Astrocyte (in vitro differentiated cells and primary cell): Measurements from ENCODE around the gene LRMDA. TPM values are rescaled to one million over a fixed set of nuclear protein-coding genes. Genes with fewer than 3 reads are reported as not detected.

Source experiments
- DNase-seq: peaks from one replicate; pipeline ENCODE4 v3.0.0-alpha.2; 2010; ENCODE audit warnings: low read depth
- FAIRE-seq: peaks from 2 replicates; lab custom pipeline; 2011; peaks lifted over from hg19 to GRCh38; lab: Jason Lieb, UNC
- H2AFZ ChIP-seq: 2 replicates; pipeline ENCODE4 v1.6.0; 2012; ENCODE audit warnings: low read depth, low read length, inconsistent platforms
- H3K27ac ChIP-seq: 2 replicates; pipeline ENCODE4 v1.5.1; 2011; ENCODE audit warnings: low read depth, low read length, inconsistent platforms
- H3K27me3 ChIP-seq: 2 replicates; pipeline ENCODE4 v1.6.0; 2011; ENCODE audit warnings: low read length, inconsistent platforms; ENCODE audit not compliant: insufficient read depth
- H3K36me3 ChIP-seq: 2 replicates; pipeline ENCODE4 v1.5.1; 2011; ENCODE audit warnings: low read length, inconsistent platforms; ENCODE audit not compliant: insufficient read depth
- H3K4me1 ChIP-seq: 2 replicates; pipeline ENCODE4 v1.5.1; 2011; ENCODE audit warnings: low read length, inconsistent platforms; ENCODE audit not compliant: insufficient read depth
- H3K4me2 ChIP-seq: 2 replicates; pipeline ENCODE4 v1.6.0; 2012; ENCODE audit warnings: low read length, inconsistent platforms
- H3K4me3 ChIP-seq: 2 replicates; pipeline ENCODE4 v1.5.1; 2011; ENCODE audit warnings: low read depth, mild to moderate bottlenecking, low read length, inconsistent platforms; ENCODE audit not compliant: insufficient read depth
- H3K79me2 ChIP-seq: 2 replicates; pipeline ENCODE4 v1.6.0; 2012; ENCODE audit warnings: mild to moderate bottlenecking, low read length, inconsistent platforms; ENCODE audit not compliant: insufficient read depth
- H3K9ac ChIP-seq: 2 replicates; pipeline ENCODE4 v1.6.0; 2012; ENCODE audit warnings: mild to moderate bottlenecking, low read length, inconsistent platforms
- H3K9me3 ChIP-seq: 2 replicates; pipeline ENCODE4 v1.5.1; 2012; ENCODE audit warnings: low read depth, mild to moderate bottlenecking, low read length, inconsistent platforms; ENCODE audit not compliant: insufficient read depth
- H4K20me1 ChIP-seq: 2 replicates; pipeline ENCODE4 v1.6.0; 2012; ENCODE audit warnings: low read length, inconsistent platforms; ENCODE audit not compliant: insufficient read depth
- H3K27ac Mint-ChIP-seq: one replicate; pipeline ENCODE4 v1.8.0; 2021; ENCODE audit warnings: mild to moderate bottlenecking, mixed read lengths; ENCODE audit not compliant: unreplicated experiment
- H3K27me3 Mint-ChIP-seq: one replicate; pipeline ENCODE4 v1.8.0; 2021; ENCODE audit warnings: low read depth, mixed read lengths; ENCODE audit not compliant: unreplicated experiment
- H3K36me3 Mint-ChIP-seq: one replicate; pipeline ENCODE4 v1.8.0; 2021; ENCODE audit warnings: low read depth, mixed read lengths; ENCODE audit not compliant: unreplicated experiment
- H3K4me1 Mint-ChIP-seq: one replicate; pipeline ENCODE4 v1.8.0; 2021; ENCODE audit warnings: low read depth, mixed read lengths; ENCODE audit not compliant: unreplicated experiment
- H3K4me3 Mint-ChIP-seq: one replicate; pipeline ENCODE4 v1.8.0; 2021; ENCODE audit warnings: mild to moderate bottlenecking, moderate library complexity, mixed read lengths; ENCODE audit not compliant: unreplicated experiment
- H3K9me3 Mint-ChIP-seq: one replicate; pipeline ENCODE4 v1.8.0; 2021; ENCODE audit warnings: mild to moderate bottlenecking, mixed read lengths; ENCODE audit not compliant: unreplicated experiment
- CTCF ChIP-seq: IDR thresholded peaks from 2 replicates; pipeline ENCODE4 v1.5.1; 2011; ENCODE audit warnings: low read depth, mild to moderate bottlenecking, inconsistent platforms, low read length, moderate library complexity; ENCODE audit not compliant: insufficient read depth
- EZH2 ChIP-seq: IDR thresholded peaks from 2 replicates; pipeline ENCODE4 v1.6.1; 2012; ENCODE audit warnings: mild to moderate bottlenecking, low read length, inconsistent platforms; ENCODE audit not compliant: insufficient read depth
- total RNA-seq: library from RNA; stranded (reverse); gene quantifications from 2 replicates; pipeline ENCODE4 v1.2.1, GENCODE V29; 2021

LRMDA gene
- total RNA-seq, 1 donor from 2014 or later: 2.7 TPM

- no peaks in the 10 kb centered on the region for H3K27me3 ChIP-seq
- H3K9me3 ChIP-seq: no peaks in the 10 kb centered on the region
- no peak overlapping the region for H2AFZ ChIP-seq
- TF ChIP-seq EZH2 (no peak), CTCF (no peak)
- peaks cover 10% of the 10 kb centered on the region for H3K27me3 Mint-ChIP-seq
- no peaks in the 10 kb centered on the region for H3K4me1 ChIP-seq
- no peaks in the 10 kb centered on the region for H3K4me1 Mint-ChIP-seq
- H3K9ac ChIP-seq: no peak overlapping the region
- peaks cover 2% of the 10 kb centered on the region for H3K9me3 Mint-ChIP-seq
- no peaks in the 10 kb centered on the region for H3K79me2 ChIP-seq
- DNase-seq: no peak
- H3K36me3 Mint-ChIP-seq: peaks cover 1% of the 10 kb centered on the region
- H3K27ac ChIP-seq: no peak overlapping the region
- no peaks in the 10 kb centered on the region for H3K36me3 ChIP-seq
- FAIRE-seq: no peak
- H3K27ac Mint-ChIP-seq: no peak overlapping the region
- H3K4me3 ChIP-seq: no peak overlapping the region
- H3K4me2 ChIP-seq: no peak overlapping the region
- H4K20me1 ChIP-seq: no peaks in the 10 kb centered on the region
- H3K4me3 Mint-ChIP-seq: no peak overlapping the region
These were observed 786.6 kb downstream of the LRMDA start for GRCh38 chr10:76218035-76218434.

GRCh38 chr10:76229341-76229740, 797.9 kb downstream of the LRMDA start:
- no peaks in the 10 kb centered on the region for H3K9me3 Mint-ChIP-seq
- Histone ChIP-seq H3K27me3 (no peaks in the 10 kb centered on the region), H3K4me1 (no peaks in the 10 kb centered on the region), H3K9me3 (no peaks in the 10 kb centered on the region), H2AFZ (no peak overlapping the region), H4K20me1 (no peaks in the 10 kb centered on the region), H3K79me2 (no peaks in the 10 kb centered on the region), H3K4me3 (no peak overlapping the region), H3K27ac (no peak overlapping the region), H3K9ac (no peak overlapping the region), H3K4me2 (no peak overlapping the region), H3K36me3 (no peaks in the 10 kb centered on the region)
- H3K27ac Mint-ChIP-seq: no peak overlapping the region
- peaks cover 19% of the 10 kb centered on the region for H3K4me1 Mint-ChIP-seq
- peaks cover 9% of the 10 kb centered on the region for H3K27me3 Mint-ChIP-seq
- H3K4me3 Mint-ChIP-seq: no peak overlapping the region
- H3K36me3 Mint-ChIP-seq: no peaks in the 10 kb centered on the region
- no peak for DNase-seq
- FAIRE-seq: no peak
- TF ChIP-seq EZH2: no peak
- no peak for TF ChIP-seq CTCF

GRCh38 chr10:76230921-76231285, 799.5 kb downstream of the LRMDA start:
- Mint-ChIP-seq H3K4me3 (no peak overlapping the region), H3K4me1 (peaks cover 19% of the 10 kb centered on the region), H3K36me3 (no peaks in the 10 kb centered on the region), H3K27ac (no peak overlapping the region), H3K9me3 (no peaks in the 10 kb centered on the region), H3K27me3 (peaks cover 19% of the 10 kb centered on the region)
- Histone ChIP-seq H2AFZ (no peak overlapping the region), H3K4me2 (no peak overlapping the region), H3K27ac (no peak overlapping the region), H3K4me3 (no peak overlapping the region), H3K27me3 (no peaks in the 10 kb centered on the region), H4K20me1 (no peaks in the 10 kb centered on the region), H3K9ac (no peak overlapping the region), H3K4me1 (no peaks in the 10 kb centered on the region), H3K9me3 (no peaks in the 10 kb centered on the region), H3K79me2 (no peaks in the 10 kb centered on the region), H3K36me3 (no peaks in the 10 kb centered on the region)
- FAIRE-seq (no peak), DNase-seq (no peak)
- TF ChIP-seq EZH2: no peak
- TF ChIP-seq CTCF: no peak
